ENCODE measurements around the gene C6orf136. TPM values are rescaled to one million over a fixed set of nuclear protein-coding genes. Genes with fewer than 3 reads are reported as not detected.

C6orf136 gene
- total and polyA plus RNA-seq, 9 of the 15 experiments (the other 6 are each of a cell fraction or from before 2014, with no cell fraction given), result 14.1 to 63.1 (median 18.4) TPM

DNA sequence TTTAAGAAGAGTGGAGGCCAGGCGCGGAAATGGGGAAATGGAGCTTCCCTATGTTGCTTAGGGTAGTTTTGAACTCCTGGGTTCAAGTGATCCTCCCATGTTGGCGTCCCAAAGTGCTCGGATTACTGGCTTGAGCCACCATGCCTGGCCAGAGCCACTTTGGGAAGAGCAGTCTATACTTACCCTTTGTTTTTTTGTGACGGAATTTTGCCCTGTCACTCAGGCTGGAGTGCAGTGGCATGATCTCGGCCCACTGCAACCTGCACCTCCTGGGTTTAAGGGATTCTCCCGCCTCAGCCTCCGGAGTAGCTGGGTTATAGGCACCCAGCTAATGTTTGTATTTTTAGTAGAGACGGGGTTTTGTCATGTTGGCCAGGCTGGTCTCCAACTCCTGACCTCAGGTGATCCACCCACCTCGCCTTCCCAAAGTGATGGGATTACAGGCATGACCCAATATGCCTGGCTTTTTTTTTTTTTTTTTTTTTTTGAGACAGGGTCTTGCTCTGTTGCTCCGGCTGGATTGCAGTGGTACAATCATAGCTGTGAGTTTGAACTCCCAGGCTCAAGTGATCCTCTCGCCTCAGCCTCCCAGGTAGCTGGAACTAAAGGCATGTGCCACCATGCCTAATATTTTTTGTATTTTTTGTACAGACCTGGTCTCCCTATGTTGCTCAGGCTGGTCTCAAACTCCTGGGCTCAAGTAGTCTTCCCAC, 47.9 kb upstream of the C6orf136 start (continued):
- TF ChIP-seq, protein P1, sequence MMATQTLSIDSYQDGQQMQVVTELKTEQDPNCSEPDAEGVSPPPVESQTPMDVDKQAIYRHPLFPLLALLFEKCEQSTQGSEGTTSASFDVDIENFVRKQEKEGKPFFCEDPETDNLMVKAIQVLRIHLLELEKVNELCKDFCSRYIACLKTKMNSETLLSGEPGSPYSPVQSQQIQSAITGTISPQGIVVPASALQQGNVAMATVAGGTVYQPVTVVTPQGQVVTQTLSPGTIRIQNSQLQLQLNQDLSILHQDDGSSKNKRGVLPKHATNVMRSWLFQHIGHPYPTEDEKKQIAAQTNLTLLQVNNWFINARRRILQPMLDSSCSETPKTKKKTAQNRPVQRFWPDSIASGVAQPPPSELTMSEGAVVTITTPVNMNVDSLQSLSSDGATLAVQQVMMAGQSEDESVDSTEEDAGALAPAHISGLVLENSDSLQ (IDR thresholded peaks at IDR 0.05), result peak; percentile 55

DNA sequence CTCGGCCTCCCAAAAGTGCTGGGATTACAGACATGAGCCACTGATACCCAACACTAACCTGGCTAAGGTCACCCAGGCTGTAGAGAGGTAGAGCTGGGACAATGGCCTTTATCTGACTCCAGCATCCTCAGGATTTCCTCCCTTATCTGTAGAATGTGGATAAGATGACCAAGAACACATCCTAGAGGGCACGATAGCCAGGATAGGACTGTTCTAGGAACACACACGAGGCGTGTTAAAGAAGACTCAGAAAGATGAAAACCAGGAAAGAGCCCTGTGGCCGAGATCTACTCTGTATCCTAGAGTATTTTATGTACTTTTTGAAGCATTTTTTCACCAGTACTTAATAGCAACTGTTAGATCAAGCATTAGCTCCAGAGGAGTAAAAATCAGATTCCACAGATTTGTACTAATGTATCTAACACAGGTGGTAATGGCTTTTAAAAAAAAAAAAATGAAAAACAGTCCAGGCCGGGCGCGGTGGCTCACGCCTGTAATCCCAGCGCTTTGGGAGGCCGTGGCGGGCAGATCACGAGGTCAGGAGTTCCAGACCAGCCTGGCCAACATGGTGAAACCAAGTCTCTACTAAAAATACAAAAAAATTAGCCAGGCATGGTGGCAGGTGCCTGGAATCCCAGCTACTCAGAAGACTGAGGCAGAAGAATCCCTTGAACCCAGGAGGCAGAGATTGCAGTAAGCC, 47.2 kb upstream of the C6orf136 start:
- Histone ChIP-seq H3K27ac (ENCODE audit: extremely low read depth, low read depth, low read length) (no peak overlapping the region), H2AFZ (ENCODE audit: low read depth, low read length) (no peak overlapping the region), H3K27me3 (ENCODE audit: control insufficient read depth in 2 of 2, insufficient read depth in 2 of 2, low read length in 2 of 2) (no peaks in the 10 kb centered on the region), H3K4me1 (replicated peaks in 1 of 2; ENCODE audit: control insufficient read depth in 2 of 2, insufficient read depth in 2 of 2, low read length in 2 of 2) (peaks cover 4 to 11% of the 10 kb centered on the region in 2 experiments; a peak in 4 of 5 replicates), H3K4me3 (no peak overlapping the region), H3K9ac (ENCODE audit: insufficient read depth in 1 of 2, low read depth in 2 of 2, low read length in 2 of 2) (no peak overlapping the region), H3K9me3 (replicated peaks; ENCODE audit: control insufficient read depth, insufficient read depth, low read depth, low read length) (no peaks in the 10 kb centered on the region), H3K9me1 (ENCODE audit: control insufficient read depth, insufficient read depth, low read length) (no peaks in the 10 kb centered on the region), H3K79me2 (ENCODE audit: control insufficient read depth, insufficient read depth, low read length) (no peaks in the 10 kb centered on the region; the same call in 2 of the 3 replicates), H3K4me2 (ENCODE audit: insufficient read depth, low read length) (no peak overlapping the region), H3K36me3 (ENCODE audit: control insufficient read depth, insufficient read depth, low read length) (peaks cover 70% of the 10 kb centered on the region), H4K20me1 (replicated peaks; ENCODE audit: control insufficient read depth, insufficient read depth, low read length) (peaks cover 7% of the 10 kb centered on the region; the same call in 1 of the 2 replicates)
- in situ Hi-C loops (cut with MboI), result loop anchor here (5.0 kb wide), 1 partner anchor 107 kb away; no protein-coding TSS in a partner anchor
- ChIA-PET CTCF (ENCODE audit: low intra/inter-chr PET ratio) (no interaction called here), POLR2A (interaction anchor here (0.6 to 13.5 kb wide), 9 partner anchors 8 to 55 kb away, joined by 3 to 310 read pairs (median 16); partner anchors contain the start of gene ABCF1)
- DNase-seq (ENCODE audit: extremely low read depth in 1 of 4, low spot score in 3 of 4) (peak in 1 of 4 experiments; percentile 34), FAIRE-seq (no peak), ATAC-seq (peak; percentile 10)
- no TSS peak for BruUV-seq (replicated peaks)
- intact Hi-C loops (cut with micrococcal nuclease), result no loop called here
- WGBS (ENCODE audit: insufficient coverage, low coverage, missing lambda C conversion rate), result 67% methylated on average over 13 of the region's 13 CpGs
- TF ChIP-seq, protein P2, sequence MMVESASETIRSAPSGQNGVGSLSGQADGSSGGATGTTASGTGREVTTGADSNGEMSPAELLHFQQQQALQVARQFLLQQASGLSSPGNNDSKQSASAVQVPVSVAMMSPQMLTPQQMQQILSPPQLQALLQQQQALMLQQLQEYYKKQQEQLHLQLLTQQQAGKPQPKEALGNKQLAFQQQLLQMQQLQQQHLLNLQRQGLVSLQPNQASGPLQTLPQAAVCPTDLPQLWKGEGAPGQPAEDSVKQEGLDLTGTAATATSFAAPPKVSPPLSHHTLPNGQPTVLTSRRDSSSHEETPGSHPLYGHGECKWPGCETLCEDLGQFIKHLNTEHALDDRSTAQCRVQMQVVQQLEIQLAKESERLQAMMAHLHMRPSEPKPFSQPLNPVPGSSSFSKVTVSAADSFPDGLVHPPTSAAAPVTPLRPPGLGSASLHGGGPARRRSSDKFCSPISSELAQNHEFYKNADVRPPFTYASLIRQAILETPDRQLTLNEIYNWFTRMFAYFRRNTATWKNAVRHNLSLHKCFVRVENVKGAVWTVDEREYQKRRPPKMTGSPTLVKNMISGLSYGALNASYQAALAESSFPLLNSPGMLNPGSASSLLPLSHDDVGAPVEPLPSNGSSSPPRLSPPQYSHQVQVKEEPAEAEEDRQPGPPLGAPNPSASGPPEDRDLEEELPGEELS (CRISPR knock-in tag; IDR thresholded peaks at IDR 0.05; ENCODE audit: borderline replicate concordance), result no peak
- TF ChIP-seq DACH1 (IDR thresholded peaks at IDR 0.05; ENCODE audit: partially characterized antibody) (no peak), RBM22 (IDR thresholded peaks at IDR 0.05; ENCODE audit: low read depth, low read length, poor library complexity, severe bottlenecking) (no peak)

Measured in K562 (cell line).